Measurements from ENCODE around the gene HTR4. TPM values are rescaled to one million over a fixed set of nuclear protein-coding genes. Genes with fewer than 3 reads are reported as not detected.

Gene HTR4
- total and polyA plus RNA-seq, 8 donors, result 0.92 to 17.4 (median 7.6) TPM; not detected in 5

DNA sequence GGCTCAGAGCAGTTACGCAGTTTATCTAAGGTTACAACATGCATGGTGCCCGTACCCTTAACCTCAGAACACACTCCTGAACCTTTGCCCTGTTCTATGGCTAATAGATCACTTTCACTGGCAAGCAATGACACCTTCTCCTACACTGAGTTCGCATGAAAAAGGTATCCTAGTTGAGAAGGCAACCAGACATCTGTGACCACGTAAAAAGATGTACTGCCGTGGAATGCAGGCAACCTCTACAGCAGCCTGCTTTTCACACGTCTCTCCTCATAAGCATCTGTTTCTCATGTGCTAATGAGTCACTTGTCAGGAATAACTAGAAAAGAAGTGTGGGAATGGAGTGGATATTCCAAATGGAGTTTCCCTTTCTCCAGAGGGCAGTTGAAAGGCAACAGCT lies 199.1 kb downstream of the HTR4 start:
- Histone ChIP-seq H3K36me3 (no peaks in the 10 kb centered on the region), H3K4me1 (peaks cover 0 to 5% (median 0%) of the 10 kb centered on the region in 4 donors), H3K27me3 (no peaks in the 10 kb centered on the region), H3K9me3 (no peaks in the 10 kb centered on the region), H3K4me3 (no peak overlapping the region), H3K27ac (no peak overlapping the region)
- intact Hi-C loops (cut with DNase I; ENCODE audit: low total_unique reads), result no loop called here
- 63 to 77% (median 73%) methylated on average over 6 of the region's 6 CpGs for WGBS, 5 donors
- TF ChIP-seq POLR2A (IDR thresholded peaks at IDR 0.05), result no peak
- no peak for TF ChIP-seq EP300 (IDR thresholded peaks at IDR 0.05)
- TF ChIP-seq POLR2AphosphoS5 (IDR thresholded peaks at IDR 0.05), result no peak
- TF ChIP-seq, protein P1, sequence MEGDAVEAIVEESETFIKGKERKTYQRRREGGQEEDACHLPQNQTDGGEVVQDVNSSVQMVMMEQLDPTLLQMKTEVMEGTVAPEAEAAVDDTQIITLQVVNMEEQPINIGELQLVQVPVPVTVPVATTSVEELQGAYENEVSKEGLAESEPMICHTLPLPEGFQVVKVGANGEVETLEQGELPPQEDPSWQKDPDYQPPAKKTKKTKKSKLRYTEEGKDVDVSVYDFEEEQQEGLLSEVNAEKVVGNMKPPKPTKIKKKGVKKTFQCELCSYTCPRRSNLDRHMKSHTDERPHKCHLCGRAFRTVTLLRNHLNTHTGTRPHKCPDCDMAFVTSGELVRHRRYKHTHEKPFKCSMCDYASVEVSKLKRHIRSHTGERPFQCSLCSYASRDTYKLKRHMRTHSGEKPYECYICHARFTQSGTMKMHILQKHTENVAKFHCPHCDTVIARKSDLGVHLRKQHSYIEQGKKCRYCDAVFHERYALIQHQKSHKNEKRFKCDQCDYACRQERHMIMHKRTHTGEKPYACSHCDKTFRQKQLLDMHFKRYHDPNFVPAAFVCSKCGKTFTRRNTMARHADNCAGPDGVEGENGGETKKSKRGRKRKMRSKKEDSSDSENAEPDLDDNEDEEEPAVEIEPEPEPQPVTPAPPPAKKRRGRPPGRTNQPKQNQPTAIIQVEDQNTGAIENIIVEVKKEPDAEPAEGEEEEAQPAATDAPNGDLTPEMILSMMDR (IDR thresholded peaks at IDR 0.05), result no peak
- DNase-seq, result no peak

- 41 to 62% (median 50%) methylated on average over 5 of the region's 5 CpGs for WGBS, 5 donors
- H3K4me3 ChIP-seq, result no peak overlapping the region
- H3K9me3 ChIP-seq, result no peaks in the 10 kb centered on the region
- peaks cover 0 to 5% (median 0%) of the 10 kb centered on the region in 4 donors for H3K4me1 ChIP-seq
- intact Hi-C loops (cut with DNase I; ENCODE audit: low total_unique reads), result no loop called here
- no peaks in the 10 kb centered on the region for H3K27me3 ChIP-seq
- H3K27ac ChIP-seq, result no peak overlapping the region
- TF ChIP-seq POLR2A (IDR thresholded peaks at IDR 0.05) (no peak), POLR2AphosphoS5 (IDR thresholded peaks at IDR 0.05) (no peak), EP300 (IDR thresholded peaks at IDR 0.05) (no peak)
- TF ChIP-seq, protein P1 (IDR thresholded peaks at IDR 0.05), result no peak
- no peak for DNase-seq
- H3K36me3 ChIP-seq, result no peaks in the 10 kb centered on the region
Observed at GRCh38 chr5:148454576-148454975, 199.8 kb downstream of the HTR4 start.

GRCh38 chr5:148452499-148453193 lies 201.7 kb downstream of the HTR4 start:
- no peak for TF ChIP-seq POLR2A (IDR thresholded peaks at IDR 0.05)
- TF ChIP-seq EP300 (IDR thresholded peaks at IDR 0.05), result no peak
- no peak for TF ChIP-seq POLR2AphosphoS5 (IDR thresholded peaks at IDR 0.05)
- TF ChIP-seq, protein P1 (IDR thresholded peaks at IDR 0.05), result no peak
- Histone ChIP-seq H3K36me3 (no peaks in the 10 kb centered on the region), H3K9me3 (no peaks in the 10 kb centered on the region), H3K27ac (no peak overlapping the region), H3K4me1 (peaks cover 0 to 5% (median 0%) of the 10 kb centered on the region in 4 donors), H3K27me3 (no peaks in the 10 kb centered on the region), H3K4me3 (no peak overlapping the region)
- WGBS, 5 donors, result 84 to 93% (median 90%) methylated on average over 10 of the region's 10 CpGs
- DNase-seq, result no peak
- intact Hi-C loops (cut with DNase I; ENCODE audit: low total_unique reads), result no loop called here

DNA sequence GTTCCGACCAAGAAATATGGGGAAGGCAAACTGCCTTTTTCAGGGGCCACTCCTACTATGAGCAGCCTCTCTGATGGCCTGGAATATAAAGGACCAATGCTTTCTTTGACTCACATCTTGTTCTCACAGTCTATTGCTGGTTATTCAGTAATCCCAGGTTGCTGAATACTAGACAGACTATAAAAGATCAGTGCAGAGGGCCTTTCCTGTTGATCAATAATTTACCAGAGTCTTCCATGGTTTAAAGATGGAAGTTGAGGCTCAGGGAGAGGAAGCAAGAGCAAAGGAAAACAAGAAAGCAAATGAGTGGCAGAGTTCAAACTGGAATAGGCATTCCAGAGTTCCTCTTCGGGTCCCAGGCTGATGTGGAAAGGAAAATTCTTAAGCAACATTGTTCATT lies 207.7 kb downstream of the HTR4 start:
- no peak overlapping the region for H3K27ac ChIP-seq
- WGBS, 5 donors, result 69 to 84% (median 79%) methylated on average over 2 of the region's 2 CpGs

DNA sequence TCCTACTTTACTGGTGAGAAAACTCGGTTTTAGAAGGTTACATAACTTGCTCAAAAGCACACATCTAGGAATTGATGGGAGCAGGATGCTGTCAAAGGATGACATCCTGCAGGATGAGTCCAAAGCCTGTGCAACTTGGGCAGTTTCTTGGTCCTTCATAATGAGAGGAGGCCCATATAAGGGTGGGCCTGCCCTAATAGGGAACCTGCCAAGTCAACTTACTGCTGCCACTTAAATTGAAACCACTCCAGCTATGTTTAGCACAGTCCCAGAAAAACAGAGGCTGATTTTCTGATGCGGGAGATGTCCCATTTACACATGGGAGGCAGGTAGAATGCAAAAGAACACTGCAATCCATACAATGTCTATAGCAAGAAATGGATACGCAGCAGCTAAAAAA lies 208.7 kb downstream of the HTR4 start:
- Histone ChIP-seq H3K36me3 (peaks cover 16 to 32% (median 30%) of the 10 kb centered on the region in 4 donors), H3K9me3 (no peaks in the 10 kb centered on the region), H3K27ac (no peak overlapping the region), H3K27me3 (no peaks in the 10 kb centered on the region), H3K4me1 (peaks cover 0 to 4% (median 0%) of the 10 kb centered on the region in 4 donors), H3K4me3 (no peak overlapping the region)
- intact Hi-C loops (cut with DNase I; ENCODE audit: low total_unique reads), result no loop called here
- DNase-seq, result no peak
- WGBS, 5 donors, result 59 to 88% (median 77%) methylated on average over 3 of the region's 3 CpGs
- TF ChIP-seq EP300 (IDR thresholded peaks at IDR 0.05) (no peak), POLR2A (IDR thresholded peaks at IDR 0.05) (no peak), POLR2AphosphoS5 (IDR thresholded peaks at IDR 0.05) (no peak)
- TF ChIP-seq, protein P1 (IDR thresholded peaks at IDR 0.05), result no peak

More for the DNA sequence above, 207.7 kb downstream of the HTR4 start:
- Histone ChIP-seq H3K27me3 (no peaks in the 10 kb centered on the region), H3K4me1 (peaks cover 0 to 4% (median 0%) of the 10 kb centered on the region in 4 donors), H3K4me3 (no peak overlapping the region), H3K36me3 (peaks cover 5 to 22% (median 20%) of the 10 kb centered on the region in 4 donors), H3K9me3 (no peaks in the 10 kb centered on the region)
- TF ChIP-seq POLR2A (IDR thresholded peaks at IDR 0.05) (no peak), EP300 (IDR thresholded peaks at IDR 0.05) (no peak), POLR2AphosphoS5 (IDR thresholded peaks at IDR 0.05) (no peak)
- DNase-seq, result no peak
- intact Hi-C loops (cut with DNase I; ENCODE audit: low total_unique reads), result no loop called here
